AG10803 (cell line): ENCODE measurements around the gene PARD3B.

Source experiments
- DNase-seq: peaks from one replicate; pipeline ENCODE4 v3.0.0; 2010; ENCODE audit warnings: low read depth
- H3K4me3 ChIP-seq: 2 replicates; pipeline ENCODE4 v1.5.1; 2011; ENCODE audit warnings: mild to moderate bottlenecking, low read length, control low read depth
- CTCF ChIP-seq: conservative IDR thresholded peaks from 2 replicates; pipeline ENCODE4 v1.5.1; 2011; ENCODE audit warnings: mild to moderate bottlenecking, low read length, control low read depth, inconsistent platforms

Gene PARD3B

GRCh38 chr2:205001300-205001966 lies 456.2 kb downstream of the PARD3B start:
- no peak for DNase-seq
- no peak for TF ChIP-seq CTCF
- H3K4me3 ChIP-seq = no peak overlapping the region

GRCh38 chr2:205002390-205002789 lies 457.1 kb downstream of the PARD3B start:
- no peak for TF ChIP-seq CTCF
- DNase-seq = no peak
- no peak overlapping the region for H3K4me3 ChIP-seq

GRCh38 chr2:205003288-205003687 lies 458.0 kb downstream of the PARD3B start:
- no peak overlapping the region for H3K4me3 ChIP-seq
- TF ChIP-seq CTCF = no peak
- DNase-seq = no peak

- no peak for DNase-seq
- H3K4me3 ChIP-seq = no peak overlapping the region
- TF ChIP-seq CTCF = no peak
Measured at GRCh38 chr2:205010196-205010595, 464.9 kb downstream of the PARD3B start.

- TF ChIP-seq CTCF = no peak
- no peak for DNase-seq
- H3K4me3 ChIP-seq = no peak overlapping the region
Measured at GRCh38 chr2:205011031-205011430, 465.8 kb downstream of the PARD3B start.

- no peak for TF ChIP-seq CTCF
- DNase-seq = no peak
- H3K4me3 ChIP-seq = no peak overlapping the region
Measured at GRCh38 chr2:205012961-205013360, 467.7 kb downstream of the PARD3B start.

- TF ChIP-seq CTCF = no peak
- DNase-seq = no peak
- H3K4me3 ChIP-seq = no peak overlapping the region
Measured at GRCh38 chr2:205013586-205013985, 468.3 kb downstream of the PARD3B start.
